IMR-90 (cell line): ENCODE measurements around the gene NTM. TPM values are rescaled to one million over a fixed set of nuclear protein-coding genes. Genes with fewer than 3 reads are reported as not detected.

Source experiments
- ATAC-seq: fragments of 200-7000 bp; cut with Tn5 transposase; 2 replicates; pipeline ENCODE4 v1.9.1; 2020; ENCODE audit warnings: low read depth, mild to moderate bottlenecking, moderate library complexity
- BruUV-seq: library from RNA; stranded (reverse); fragments of 400-500 nt; replicated peaks from 2 replicates; lab custom pipeline; 2021; lab: Mats Ljungman, UMichigan
- CTCF ChIA-PET: fragments of 300-600 bp; formaldehyde crosslinking; extraction: SDS; loops from one replicate; lab custom pipeline; 2021; ENCODE audit warnings: antibody characterized with exemption; lab: Yijun Ruan, JAX
- POLR2A ChIA-PET: fragments of 300-600 bp; sonication (Branson Sonifier 250); formaldehyde crosslinking; loops from one replicate; lab custom pipeline; 2022; ENCODE audit warnings: antibody characterized with exemption; ENCODE audit not compliant: unreplicated experiment; lab: Charles Lee
- DNase-seq: peaks from one replicate; pipeline ENCODE4 v3.0.0; 2013
- H2AFZ ChIP-seq: replicated peaks from 2 replicates; pipeline ENCODE3; 2013; ENCODE audit warnings: low read length, mild to moderate bottlenecking; ENCODE audit not compliant: poor library complexity
- H2AK5ac ChIP-seq: 2 replicates; pipeline ENCODE4 v1.6.1; 2013; ENCODE audit warnings: low read depth, low read length, inconsistent platforms
- H2AK9ac ChIP-seq: replicated peaks from 2 replicates; pipeline ENCODE3; 2013; ENCODE audit warnings: mild to moderate bottlenecking, low read depth, low read length, moderate library complexity; ENCODE audit not compliant: poor library complexity
- H2BK120ac ChIP-seq: 2 replicates; pipeline ENCODE4 v1.6.1; 2013; ENCODE audit warnings: low read depth, low read length, inconsistent platforms
- H2BK15ac ChIP-seq: 3 replicates; pipeline ENCODE4 v1.6.1; 2013; ENCODE audit warnings: low read depth, low read length, inconsistent platforms
- H2BK20ac ChIP-seq: 2 replicates; pipeline ENCODE4 v1.6.1; 2013; ENCODE audit warnings: low read depth, mild to moderate bottlenecking, inconsistent platforms, low read length, moderate library complexity
- H2BK5ac ChIP-seq: 2 replicates; pipeline ENCODE4 v1.6.1; 2013; ENCODE audit warnings: mild to moderate bottlenecking, low read depth, low read length, inconsistent platforms; ENCODE audit not compliant: poor library complexity, severe bottlenecking
- H3K14ac ChIP-seq: replicated peaks from 2 replicates; pipeline ENCODE4 v1.6.1; 2013; ENCODE audit warnings: low read depth, low read length, inconsistent platforms
- H3K18ac ChIP-seq: 2 replicates; pipeline ENCODE4 v1.6.1; 2013; ENCODE audit warnings: low read depth, low read length, control low read depth
- H3K23ac ChIP-seq: 2 replicates; pipeline ENCODE4 v1.6.1; 2013; ENCODE audit warnings: low read depth, low read length, inconsistent platforms
- H3K27ac ChIP-seq: 2 replicates; pipeline ENCODE4 v1.5.1; 2013; ENCODE audit warnings: mild to moderate bottlenecking, control low read depth, low read length; ENCODE audit not compliant: insufficient read depth
- H3K27me3 ChIP-seq: 2 replicates; pipeline ENCODE4 v1.6.1; 2013; ENCODE audit warnings: low read length; ENCODE audit not compliant: control insufficient read depth, insufficient read depth
- H3K36me3 ChIP-seq: 2 replicates; pipeline ENCODE4 v1.6.1; 2013; ENCODE audit warnings: low read length, mixed read lengths; ENCODE audit not compliant: control insufficient read depth, insufficient read depth
- H3K4ac ChIP-seq: 2 replicates; pipeline ENCODE4 v1.6.1; 2013; ENCODE audit warnings: low read depth, low read length, inconsistent platforms
- H3K4me1 ChIP-seq: 2 replicates; pipeline ENCODE4 v1.6.1; 2013; ENCODE audit warnings: low read length, mixed read lengths; ENCODE audit not compliant: control insufficient read depth, insufficient read depth
- H3K4me2 ChIP-seq: 2 replicates; pipeline ENCODE4 v1.6.1; 2013; ENCODE audit warnings: low read depth, mild to moderate bottlenecking, control low read depth, low read length, moderate library complexity
- H3K4me3 ChIP-seq: 2 replicates; pipeline ENCODE4 v1.5.1; 2013; ENCODE audit warnings: low read depth, mild to moderate bottlenecking, control low read depth, low read length, moderate library complexity; ENCODE audit not compliant: insufficient read depth
- H3K56ac ChIP-seq: 2 replicates; pipeline ENCODE4 v1.6.1; 2013; ENCODE audit warnings: low read length, inconsistent platforms; ENCODE audit not compliant: insufficient read depth; ENCODE audit errors: extremely low read depth
- H3K79me1 ChIP-seq, 2 experiments: 2 replicates each; pipeline ENCODE4 v1.6.1; 2013; ENCODE audit warnings: low read length in 2 of 2, inconsistent platforms in 1 of 2, low read depth in 1 of 2
- H3K9ac ChIP-seq: 2 replicates; pipeline ENCODE4 v1.6.1; 2013; ENCODE audit warnings: low read depth, low read length, control low read depth
- H3K9me1 ChIP-seq: 2 replicates; pipeline ENCODE4 v1.6.1; 2013; ENCODE audit warnings: low read length, inconsistent platforms; ENCODE audit not compliant: insufficient read depth
- H3K9me3 ChIP-seq: 2 replicates; pipeline ENCODE4 v1.6.1; 2013; ENCODE audit warnings: low read length; ENCODE audit not compliant: control insufficient read depth, insufficient read depth
- H4K20me1 ChIP-seq: 2 replicates; pipeline ENCODE4 v1.6.1; 2013; ENCODE audit warnings: low read length, inconsistent platforms; ENCODE audit not compliant: insufficient read depth
- H4K5ac ChIP-seq: 2 replicates; pipeline ENCODE4 v1.6.1; 2013; ENCODE audit warnings: mild to moderate bottlenecking, low read depth, low read length, control low read depth
- H4K8ac ChIP-seq, 2 experiments: 2 replicates each; pipeline ENCODE4 v1.6.1; 2013; ENCODE audit warnings: low read depth in 2 of 2, low read length in 2 of 2, control low read depth in 1 of 2, inconsistent platforms in 1 of 2
- H4K91ac ChIP-seq: 2 replicates; pipeline ENCODE4 v1.6.1; 2013; ENCODE audit warnings: low read depth, low read length, inconsistent platforms; ENCODE audit not compliant: insufficient read depth
- BHLHE40 ChIP-seq: fragments of 150-350 bp; IDR thresholded peaks from 2 replicates; pipeline ENCODE4 v1.6.1; 2016; ENCODE audit warnings: mild to moderate bottlenecking, low read depth, low read length
- CEBPB ChIP-seq: IDR thresholded peaks from 2 replicates; pipeline ENCODE4 v1.6.1; 2012; ENCODE audit warnings: low read depth, low read length, improper control_type of control experiment
- CHD1 ChIP-seq: IDR thresholded peaks from 2 replicates; pipeline ENCODE4 v1.6.1; 2012; ENCODE audit warnings: low read depth, low read length, improper control_type of control experiment
- CTCF ChIP-seq: conservative IDR thresholded peaks from 2 replicates; pipeline ENCODE4 v1.5.1; 2012; ENCODE audit warnings: mild to moderate bottlenecking, low read depth, low read length, improper control_type of control experiment
- ELK1 ChIP-seq: fragments of 150-350 bp; IDR thresholded peaks from 2 replicates; pipeline ENCODE4 v1.6.1; 2016; ENCODE audit warnings: low read depth, mild to moderate bottlenecking, low read length, moderate library complexity, borderline replicate concordance
- FOS ChIP-seq: fragments of 150-350 bp; IDR thresholded peaks from 2 replicates; pipeline ENCODE4 v1.6.1; 2016; ENCODE audit warnings: low read depth, low read length
- MAFK ChIP-seq: IDR thresholded peaks from 2 replicates; pipeline ENCODE4 v1.6.1; 2012; ENCODE audit warnings: low read depth, low read length, improper control_type of control experiment
- MXI1 ChIP-seq: IDR thresholded peaks from 2 replicates; pipeline ENCODE4 v1.6.1; 2012; ENCODE audit warnings: low read depth, mild to moderate bottlenecking, low read length, moderate library complexity, borderline replicate concordance
- NFE2L2 ChIP-seq: fragments of 150-350 bp; IDR thresholded peaks from 2 replicates; pipeline ENCODE4 v1.6.1; 2016; ENCODE audit warnings: low read depth, mild to moderate bottlenecking, low read length
- POLR2A ChIP-seq: IDR thresholded peaks from 2 replicates; pipeline ENCODE4 v1.6.1; 2012; ENCODE audit warnings: mild to moderate bottlenecking, low read depth, low read length
- RFX5 ChIP-seq: IDR thresholded peaks from 2 replicates; pipeline ENCODE4 v1.8.0; 2012; ENCODE audit warnings: low read depth, mild to moderate bottlenecking, low read length, moderate library complexity
- SMC3 ChIP-seq: fragments of 150-350 bp; IDR thresholded peaks from 2 replicates; pipeline ENCODE4 v1.6.1; 2016; ENCODE audit warnings: low read depth, mild to moderate bottlenecking, antibody characterized with exemption, low read length, moderate library complexity
- USF2 ChIP-seq: fragments of 150-350 bp; IDR thresholded peaks from 2 replicates; pipeline ENCODE4 v1.6.1; 2017; ENCODE audit warnings: mild to moderate bottlenecking, antibody characterized with exemption, low read length, low read depth
- WGBS, 2 experiments: methylation state at CpG; one replicate each; pipeline versions ENCODE4 v1.1.5 to v1.1.7; 2013; ENCODE audit warnings: missing lambda C conversion rate in 2 of 2; ENCODE audit not compliant: insufficient read length in 1 of 2; ENCODE audit errors: extremely low coverage in 2 of 2; 5-methylcytosine and 5-hydroxymethylcytosine counted together
- dilution Hi-C: fragments of 300-500 bp; cut with HindIII; formaldehyde crosslinking; loops from one replicate; pipeline ENCODE4 v1.14.3; 2018; ENCODE audit warnings: low sequenced_read_pairs; ENCODE audit not compliant: unreplicated experiment
- in situ Hi-C: fragments of 300-500 bp; cut with MboI; formaldehyde crosslinking; loops from 3 replicates; pipeline ENCODE4 v1.14.3; 2019; ENCODE audit warnings: low sequenced_read_pairs, inconsistent platforms, mixed read lengths
- intact Hi-C: fragments of 100-400 bp; cut with micrococcal nuclease; formaldehyde crosslinking; loops from 2 replicates; pipeline ENCODE4 v1.10.0; 2022
- polyA plus RNA-seq, 3 experiments: library from polyadenylated mRNA; depleted of rRNA; stranded (reverse); fragments of >200 nt; gene quantifications; 2 replicates each; pipeline ENCODE4 v1.2.3, GENCODE V29; 2012; ENCODE audit warnings: low replicate concordance in 1 of 3
- total RNA-seq: library from RNA; depleted of rRNA; stranded (reverse); fragments of >200 nt; gene quantifications from 2 replicates; pipeline ENCODE4 v1.2.3, GENCODE V29; 2012

NTM gene
- total and polyA plus RNA-seq, 2 of the 4 experiments (the other 2 are of a cell fraction), result 19.5 to 25.5 TPM

GRCh38 chr11:132080127-132080526 lies 709.7 kb downstream of the NTM start:
- no peak overlapping the region for H3K4me2 ChIP-seq
- no peak overlapping the region for H3K4ac ChIP-seq
- no peak overlapping the region; the same call in 1 of the 2 replicates for H3K18ac ChIP-seq
- peaks cover 2% of the 10 kb centered on the region; the same call in 1 of the 2 replicates for H3K9me1 ChIP-seq
- peaks cover 8% of the 10 kb centered on the region; the same call in 1 of the 2 replicates for H3K9me3 ChIP-seq
- dilution Hi-C loops, result no loop called here
- no peak overlapping the region for H2AFZ ChIP-seq
- H2BK20ac ChIP-seq, result no peak overlapping the region
- no peak overlapping the region for H4K5ac ChIP-seq
- peaks cover 4% of the 10 kb centered on the region; the same call in 1 of the 2 replicates for H3K4me1 ChIP-seq
- WGBS, 2 experiments, result no CpG with 5 or more reads among the region's 1 CpG
- H2AK9ac ChIP-seq, result no peak overlapping the region
- no peak for ATAC-seq
- no peak overlapping the region for H4K8ac ChIP-seq
- H2BK120ac ChIP-seq, result no peak overlapping the region
- intact Hi-C loops, result no loop called here
- no peaks in the 10 kb centered on the region for H4K20me1 ChIP-seq
- H3K27ac ChIP-seq, result no peak overlapping the region
- H3K4me3 ChIP-seq, result no peak overlapping the region
- no peak overlapping the region for H2BK15ac ChIP-seq
- H3K23ac ChIP-seq, result no peak overlapping the region
- in situ Hi-C loops, result no loop called here
- H2BK5ac ChIP-seq, result no peak overlapping the region
- ChIA-PET POLR2A (no interaction called here), CTCF (interaction anchor here (0.8 kb wide), 1 partner anchor 47 kb away, joined by 3 read pairs; no protein-coding TSS in a partner anchor)
- H3K36me3 ChIP-seq, result no peaks in the 10 kb centered on the region
- peaks cover 9 to 21% of the 10 kb centered on the region in 2 experiments for H3K79me1 ChIP-seq
- 0 out of 2 replicates have a peak overlapping the region, but pooled peaks have one; percentile 7 for H3K14ac ChIP-seq
- DNase-seq, result no peak
- H3K27me3 ChIP-seq, result no peaks in the 10 kb centered on the region
- no peak overlapping the region for H3K56ac ChIP-seq
- no peak overlapping the region for H2AK5ac ChIP-seq
- H3K9ac ChIP-seq, result no peak overlapping the region
- H4K91ac ChIP-seq, result no peak overlapping the region
- no peak for TF ChIP-seq MAFK
- no peak for TF ChIP-seq FOS
- no peak for TF ChIP-seq BHLHE40
- no peak for TF ChIP-seq MXI1
- no peak for TF ChIP-seq ELK1
- no peak for TF ChIP-seq USF2
- TF ChIP-seq SMC3, result no peak
- TF ChIP-seq CHD1, result no peak
- TF ChIP-seq POLR2A, result no peak
- no peak for TF ChIP-seq RFX5
- TF ChIP-seq CTCF, result no peak
- no peak for TF ChIP-seq CEBPB
- no peak for TF ChIP-seq NFE2L2
- no TSS peak for BruUV-seq
